GM21526 (cell line): ENCODE results near the gene DTNA.

ENCODE experiments used
- ATAC-seq: cut with Tn5 transposase; IDR thresholded peaks from one replicate; pipeline ENCODE4 v1.9.1; 2021; ENCODE audit warnings: moderate library complexity; ENCODE audit not compliant: unreplicated experiment, low FRiP score

The DTNA gene

GRCh38 chr18:34760444-34760843, 50.3 kb downstream of the DTNA start:
- ATAC-seq: no peak

GRCh38 chr18:34764451-34764850, 54.4 kb downstream of the DTNA start:
- ATAC-seq: no peak

GRCh38 chr18:34767601-34768027, 57.5 kb downstream of the DTNA start:
- peak; percentile 55 for ATAC-seq

- ATAC-seq: no peak
These were observed 61.9 kb downstream of the DTNA start for GRCh38 chr18:34771958-34772357.

GRCh38 chr18:34772887-34773286, 62.8 kb downstream of the DTNA start:
- ATAC-seq: no peak

- ATAC-seq: no peak
These were observed 63.3 kb downstream of the DTNA start for GRCh38 chr18:34773378-34773777.

- ATAC-seq: no peak
These were observed 64.1 kb downstream of the DTNA start for GRCh38 chr18:34773961-34774766.

GRCh38 chr18:34775461-34775860, 65.4 kb downstream of the DTNA start:
- ATAC-seq: no peak

GRCh38 chr18:34779112-34779511, 69.0 kb downstream of the DTNA start:
- no peak for ATAC-seq

GRCh38 chr18:34780856-34781255, 70.8 kb downstream of the DTNA start:
- no peak for ATAC-seq

- no peak for ATAC-seq
These were observed 73.4 kb downstream of the DTNA start for GRCh38 chr18:34783501-34783900.

GRCh38 chr18:34786162-34786741, 76.2 kb downstream of the DTNA start:
- ATAC-seq: no peak

- ATAC-seq: peak; percentile 73
These were observed 77.9 kb downstream of the DTNA start for GRCh38 chr18:34787931-34788532.

- ATAC-seq: no peak
These were observed 79.8 kb downstream of the DTNA start for GRCh38 chr18:34789768-34790344.

GRCh38 chr18:34794348-34794747, 84.2 kb downstream of the DTNA start:
- ATAC-seq: no peak

- ATAC-seq: no peak
These were observed 85.1 kb downstream of the DTNA start for GRCh38 chr18:34795070-34795732.

GRCh38 chr18:34796035-34796657, 86.0 kb downstream of the DTNA start:
- no peak for ATAC-seq

- ATAC-seq: no peak
These were observed 89.2 kb downstream of the DTNA start for GRCh38 chr18:34799291-34799690.

- no peak for ATAC-seq
These were observed 90.3 kb downstream of the DTNA start for GRCh38 chr18:34800381-34800780.

- ATAC-seq: no peak
These were observed 91.7 kb downstream of the DTNA start for GRCh38 chr18:34801774-34802173.
